Lung (tissue), 16 donors: ENCODE data around the gene SLC39A3. TPM values are rescaled to one million over a fixed set of nuclear protein-coding genes. Genes with fewer than 3 reads are reported as not detected.

ENCODE experiments used
- ATAC-seq: fragments of 200-7000 bp; cut with Tn5 transposase; one replicate; pipeline ENCODE4 v1.9.1; 2020; ENCODE audit warnings: moderate number of reproducible peaks; ENCODE audit not compliant: insufficient read depth, low FRiP score
- DNase-seq, 3 donors: peaks; one replicate each; pipeline ENCODE4 v3.0.0-alpha.2; 2013 to 2017
- H3K27ac ChIP-seq, 2 donors: one replicate each; pipeline ENCODE4 v1.5.1; 2013; ENCODE audit warnings: mild to moderate bottlenecking in 2 of 2, moderate library complexity in 2 of 2, control low read depth in 1 of 2, inconsistent platforms in 1 of 2, low read depth in 1 of 2, low read length in 1 of 2
- H3K27me3 ChIP-seq, 3 donors: one replicate each; pipeline ENCODE4 v1.5.1; 2013; ENCODE audit warnings: low read length in 2 of 3; ENCODE audit not compliant: control insufficient read depth in 3 of 3, insufficient read depth in 3 of 3
- H3K36me3 ChIP-seq, 4 donors: one replicate each; pipeline ENCODE4 v1.5.1; 2013; ENCODE audit warnings: low read length in 4 of 4, mild to moderate bottlenecking in 1 of 4, moderate library complexity in 1 of 4; ENCODE audit not compliant: control insufficient read depth in 4 of 4, insufficient read depth in 4 of 4
- H3K4me1 ChIP-seq, 5 donors: one replicate each; pipeline ENCODE4 v1.5.1; 2013; ENCODE audit warnings: low read length in 5 of 5, mild to moderate bottlenecking in 2 of 5, moderate library complexity in 1 of 5; ENCODE audit not compliant: control insufficient read depth in 5 of 5, insufficient read depth in 5 of 5
- H3K4me3 ChIP-seq: one replicate; pipeline ENCODE4 v1.5.1; 2013; ENCODE audit warnings: mild to moderate bottlenecking, control low read depth, moderate library complexity
- H3K9ac ChIP-seq, 2 donors: one replicate each; pipeline ENCODE4 v1.5.1; 2013; ENCODE audit warnings: low read length in 2 of 2, control low read depth in 1 of 2; ENCODE audit not compliant: insufficient read depth in 1 of 2
- H3K9me3 ChIP-seq, 4 donors: one replicate each; pipeline ENCODE4 v1.5.1; 2013; ENCODE audit warnings: low read length in 3 of 4, mild to moderate bottlenecking in 1 of 4, moderate library complexity in 1 of 4; ENCODE audit not compliant: control insufficient read depth in 4 of 4, insufficient read depth in 3 of 4
- CTCF ChIP-seq: IDR thresholded peaks from 2 replicates; pipeline ENCODE4 v1.5.1; 2012; ENCODE audit warnings: mild to moderate bottlenecking; ENCODE audit errors: control extremely low read depth, extremely low read depth
- WGBS, 2 donors: extraction: QIAGEN DNeasy Blood & Tissue Kit; methylation state at CpG; one replicate each; pipeline ENCODE4 v1.1.7; 2013; 5-methylcytosine and 5-hydroxymethylcytosine counted together
- long read RNA-seq, 5 donors: transcript quantifications; one replicate each; lab custom pipeline, GENCODE V29; 2026
- polyA plus RNA-seq, 2 donors: library from polyadenylated mRNA; stranded (reverse); fragments of 200-250 nt; gene quantifications; one replicate each; pipeline ENCODE4 v1.2.1, GENCODE V29; 2013
- total RNA-seq, 2 donors: library from RNA; depleted of rRNA in 1 of 2; stranded (reverse); fragments of >200 nt in 1 of 2; gene quantifications; one replicate each; pipeline ENCODE4 v1.2.1, GENCODE V29; 2014 to 2021
- donor health status: control.
- donor health status: control.
- donor health status: Bipolar disorder and iron deficiency.
- donor health status: healthy.
- donor health status: DM: yes; HTN: yes; CAD: no.

Gene SLC39A3
- total RNA-seq, result 10 to 100 TPM; 17.7 to 37.0 TPM
- polyA plus RNA-seq, result 10 to 100 TPM; 47.1 to 51.2 TPM
- long read RNA-seq, donor 1, transcript SLC39A3-201 (3 exons, 1,502 nt), result major isoform, 22 of 23 reads
- long read RNA-seq, donor 1, partial matches to known transcripts, result 0 of 23 reads
- long read RNA-seq, donor 1, other reads (novel, unspliced or antisense), result 0 of 23 reads
- long read RNA-seq, donor 2, partial matches to known transcripts, result 0 of 3 reads
- long read RNA-seq, donor 2, other reads (novel, unspliced or antisense), result 0 of 3 reads
- long read RNA-seq, donor 3, partial matches to known transcripts, result 0 of 5 reads
- long read RNA-seq, donor 3, other reads (novel, unspliced or antisense), result 0 of 5 reads
- long read RNA-seq, donor 4, partial matches to known transcripts, result 0 of 6 reads
- long read RNA-seq, donor 4, other reads (novel, unspliced or antisense), result 0 of 6 reads
- long read RNA-seq, donor 5, transcript SLC39A3-201 (3 exons, 1,502 nt), result major isoform, 19 of 20 reads
- long read RNA-seq, donor 5, partial matches to known transcripts, result 0 of 20 reads
- long read RNA-seq, donor 5, other reads (novel, unspliced or antisense), result 0 of 20 reads

DNA sequence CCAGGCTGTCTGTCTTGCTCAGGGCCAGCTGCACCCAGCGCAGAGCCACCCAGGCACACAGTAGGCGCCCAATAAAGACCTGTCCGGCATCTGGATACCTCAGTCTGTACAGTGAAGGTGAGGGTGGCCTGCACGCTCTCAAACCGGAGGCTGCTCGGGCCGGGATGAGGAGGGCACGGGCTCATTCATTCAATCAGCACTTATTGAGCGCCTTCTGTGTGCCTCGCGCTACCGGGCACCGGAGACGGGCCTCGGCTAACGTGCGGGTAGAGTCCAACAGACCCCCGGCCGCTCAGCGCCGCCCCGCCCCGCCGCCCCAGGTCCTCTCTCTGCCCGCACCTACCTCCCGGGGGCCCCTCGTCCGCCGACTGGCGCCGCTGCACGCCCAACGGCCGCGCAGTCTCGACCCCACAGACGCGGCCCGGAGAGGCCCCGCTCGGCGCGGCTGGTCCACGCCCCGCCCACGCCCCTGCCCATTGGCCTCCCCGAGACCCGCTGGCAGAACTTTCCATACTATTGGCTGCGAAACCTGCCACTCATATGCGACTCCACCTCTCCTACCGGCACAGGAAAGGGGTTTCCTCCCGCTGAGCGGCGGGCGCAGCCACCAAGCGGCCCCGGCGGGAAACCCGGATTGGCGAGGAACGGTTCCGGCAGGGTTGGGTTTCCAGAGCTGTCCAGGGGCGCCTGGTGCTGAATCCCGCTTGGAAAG lies at the start of gene SLC39A3:
Gene SLC39A3, minus strand, starts transcription at position 416 of the 712 bp plus-strand sequence. CDS start 2,760 bp downstream, outside the sequence.
- TF ChIP-seq CTCF, result peak; percentile 20
- no peak within 1 kb of the TSS for H3K27ac ChIP-seq
- ATAC-seq, result peak; percentile 99

DNA sequence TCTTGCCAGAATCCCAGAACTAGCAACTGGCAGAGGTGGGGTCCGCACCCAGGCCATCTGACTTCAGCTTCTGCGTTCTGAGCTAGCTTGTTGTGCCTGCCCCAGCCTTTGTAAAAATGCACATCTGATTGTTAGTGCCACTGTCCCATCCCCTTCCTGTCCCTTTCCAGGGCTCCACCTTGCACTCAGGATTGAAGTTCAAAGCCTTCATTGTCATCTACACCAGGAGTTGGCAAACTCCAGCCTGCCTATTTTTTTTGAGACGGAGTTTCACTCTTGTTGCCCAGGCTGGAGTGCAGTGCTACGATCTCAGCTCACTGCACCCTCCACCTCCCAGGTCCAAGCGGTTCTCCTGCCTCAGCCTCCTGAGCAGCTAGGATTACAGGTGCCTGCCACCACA lies 48.4 kb upstream of the SLC39A3 start:
- no peak overlapping the region for H3K27ac ChIP-seq
- peaks cover 0 to 16% (median 6%) of the 10 kb centered on the region in 4 donors for H3K36me3 ChIP-seq
- DNase-seq, result no peak
- no peaks in the 10 kb centered on the region for H3K27me3 ChIP-seq
- ATAC-seq, result no peak
- 86 to 93% methylated on average over 5 of the region's 5 CpGs for WGBS, 2 donors
- no peak for TF ChIP-seq CTCF
- H3K4me3 ChIP-seq, result no peak overlapping the region
- H3K9me3 ChIP-seq, result no peaks in the 10 kb centered on the region
- H3K4me1 ChIP-seq, result peaks cover 0 to 11% (median 6%) of the 10 kb centered on the region in 5 donors
- no peak overlapping the region for H3K9ac ChIP-seq

More for the DNA sequence above, at the start of gene SLC39A3:
- peak; percentile 99 to 100 (median 99) for DNase-seq
- 1 to 2% methylated on average over 40 to 64 of the region's 64 CpGs for WGBS, 2 donors
- H3K4me1 ChIP-seq, result peaks cover 0 to 6% (median 3%) of the 10 kb centered on the region in 5 donors
- no peaks in the 10 kb centered on the region for H3K27me3 ChIP-seq
- H3K4me3 ChIP-seq, result peak within 1 kb of the TSS; percentile 97
- peaks cover 0 to 17% (median 11%) of the 10 kb centered on the region in 4 donors for H3K36me3 ChIP-seq
- peak within 1 kb of the TSS in 1 of 2 donors; percentile 58 for H3K9ac ChIP-seq
- H3K9me3 ChIP-seq, result peaks cover 0 to 4% (median 1%) of the 10 kb centered on the region in 4 donors

DNA sequence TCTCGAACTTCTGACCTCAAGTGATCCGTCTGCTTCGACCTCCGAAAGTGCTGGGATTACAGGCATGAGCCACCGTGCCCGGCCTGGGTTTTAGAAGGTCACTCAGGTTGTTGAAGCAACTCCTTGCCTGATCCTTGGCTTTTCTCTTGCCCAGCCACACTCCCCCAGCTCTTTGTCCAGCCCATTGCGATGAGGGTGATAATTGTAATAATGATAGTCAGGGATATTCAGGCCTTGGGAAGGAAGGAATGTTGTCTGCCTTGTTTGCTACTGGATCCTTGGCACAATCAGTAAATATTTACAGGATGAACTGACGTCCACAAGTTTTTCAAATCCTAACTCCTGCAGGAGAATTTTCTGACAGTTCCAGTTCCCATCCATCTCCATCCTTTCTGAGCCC lies 47.3 kb upstream of the SLC39A3 start:
- Histone ChIP-seq H3K27me3 (no peaks in the 10 kb centered on the region), H3K27ac (no peak overlapping the region), H3K36me3 (peaks cover 0 to 16% (median 6%) of the 10 kb centered on the region in 4 donors), H3K4me1 (peaks cover 1 to 17% (median 8%) of the 10 kb centered on the region in 5 donors), H3K4me3 (no peak overlapping the region), H3K9ac (no peak overlapping the region), H3K9me3 (no peaks in the 10 kb centered on the region)
- no peak for DNase-seq
- no peak for TF ChIP-seq CTCF
- WGBS, 2 donors, result 93 to 96% methylated on average over 8 of the region's 8 CpGs
- ATAC-seq, result no peak
